GM19455 (cell line): ENCODE results near the gene GPR135.
"Not testable (repeated sequence)": the region's sequence is repeated elsewhere in the genome, so short reads cannot be mapped to it uniquely, and the experiment has no call there.

ENCODE experiments used
- ATAC-seq: cut with Tn5 transposase; IDR thresholded peaks from one replicate; pipeline ENCODE4 v1.9.1; 2021; ENCODE audit not compliant: unreplicated experiment

Gene GPR135

GRCh38 chr14:59475709-59476108, 10.5 kb upstream of the GPR135 start:
- no peak for ATAC-seq

- ATAC-seq = no peak
Measured at GRCh38 chr14:59474172-59474571, 9.0 kb upstream of the GPR135 start.

GRCh38 chr14:59464486-59465315, 479 bp downstream of the GPR135 start:
- peak; percentile 70 for ATAC-seq

GRCh38 chr14:59463787-59464485, 1.2 kb downstream of the GPR135 start:
- ATAC-seq = peak; percentile 52

- no peak for ATAC-seq
Measured at GRCh38 chr14:59461891-59462290, 3.3 kb downstream of the GPR135 start.

GRCh38 chr14:59460378-59460777, 4.8 kb downstream of the GPR135 start:
- no peak for ATAC-seq

- ATAC-seq = no peak
Measured at GRCh38 chr14:59458486-59458885, 6.7 kb downstream of the GPR135 start.

GRCh38 chr14:59455411-59455810, 9.8 kb downstream of the GPR135 start:
- no peak for ATAC-seq

- no peak for ATAC-seq
Measured at GRCh38 chr14:59454139-59454538, 11.0 kb downstream of the GPR135 start.

GRCh38 chr14:59451849-59452248, 13.3 kb downstream of the GPR135 start:
- ATAC-seq = no peak

- ATAC-seq = no peak
Measured at GRCh38 chr14:59450716-59451115, 14.5 kb downstream of the GPR135 start.

GRCh38 chr14:59448673-59449072, 16.5 kb downstream of the GPR135 start:
- not testable (repeated sequence) for ATAC-seq

GRCh38 chr14:59439256-59439965, 25.8 kb downstream of the GPR135 start:
- no peak for ATAC-seq

- no peak for ATAC-seq
Measured at GRCh38 chr14:59438195-59438647, 27.0 kb downstream of the GPR135 start.

- ATAC-seq = no peak
Measured at GRCh38 chr14:59435987-59436386, 29.2 kb downstream of the GPR135 start.

- ATAC-seq = no peak
Measured at GRCh38 chr14:59435101-59435500, 30.1 kb downstream of the GPR135 start.

- ATAC-seq = no peak
Measured at GRCh38 chr14:59429790-59430189, 35.4 kb downstream of the GPR135 start.

- ATAC-seq = no peak
Measured at GRCh38 chr14:59428581-59429012, 36.6 kb downstream of the GPR135 start.

- no peak for ATAC-seq
Measured at GRCh38 chr14:59427653-59428580, 37.3 kb downstream of the GPR135 start.

- ATAC-seq = no peak
Measured at GRCh38 chr14:59425322-59425935, 39.8 kb downstream of the GPR135 start.
